ENCODE measurements around the gene ENPEP. TPM values are rescaled to one million over a fixed set of nuclear protein-coding genes. Genes with fewer than 3 reads are reported as not detected.

Gene ENPEP
- total RNA-seq = 0.34 TPM in 1 of 2 replicates, not detected in the other

GRCh38 chr4:110475881-110476818 lies at the start of gene ENPEP:
ENPEP (plus strand) TSS chr4:110476155; CDS start chr4:110476415, 260 bp downstream.

Other genes with a start within 250 kb of the ENPEP start
- under 0.01 and 0.07 TPM in 2 replicates for gene PITX2, start 146.9 kb downstream of the ENPEP start, total RNA-seq

All from nasal cavity respiratory epithelium epithelial cell of viscerocranial mucosa (primary cell).